GM21390 (cell line): Measurements from ENCODE around the gene QSOX1.

Experiments
- ATAC-seq: cut with Tn5 transposase; IDR thresholded peaks from one replicate; pipeline ENCODE4 v1.9.1; 2021; ENCODE audit not compliant: unreplicated experiment

QSOX1 gene

GRCh38 chr1:180150982-180151381, 3.7 kb upstream of the QSOX1 start:
- no peak for ATAC-seq

- ATAC-seq, result no peak
These were observed 3.2 kb upstream of the QSOX1 start for GRCh38 chr1:180151508-180151907.

GRCh38 chr1:180152588-180152987, 2.1 kb upstream of the QSOX1 start:
- ATAC-seq, result no peak

- no peak for ATAC-seq
These were observed 1.6 kb upstream of the QSOX1 start for GRCh38 chr1:180153032-180153431.

GRCh38 chr1:180154003-180154324, 705 bp upstream of the QSOX1 start:
- ATAC-seq, result no peak

GRCh38 chr1:180155182-180155682, 563 bp downstream of the QSOX1 start:
- ATAC-seq, result no peak

- ATAC-seq, result no peak
These were observed 1.5 kb downstream of the QSOX1 start for GRCh38 chr1:180156201-180156600.

- ATAC-seq, result no peak
These were observed 2.0 kb downstream of the QSOX1 start for GRCh38 chr1:180156631-180157091.

- no peak for ATAC-seq
These were observed 2.4 kb downstream of the QSOX1 start for GRCh38 chr1:180157108-180157507.

GRCh38 chr1:180157576-180158057, 2.9 kb downstream of the QSOX1 start:
- ATAC-seq, result no peak

GRCh38 chr1:180158149-180159147, 3.8 kb downstream of the QSOX1 start:
- ATAC-seq, result no peak

- ATAC-seq, result no peak
These were observed 5.7 kb downstream of the QSOX1 start for GRCh38 chr1:180160357-180160756.

- no peak for ATAC-seq
These were observed 8.4 kb downstream of the QSOX1 start for GRCh38 chr1:180163041-180163440.

- no peak for ATAC-seq
These were observed 10.4 kb downstream of the QSOX1 start for GRCh38 chr1:180165096-180165495.

GRCh38 chr1:180165509-180166435, 11.1 kb downstream of the QSOX1 start:
- no peak for ATAC-seq

GRCh38 chr1:180166436-180166800, 11.7 kb downstream of the QSOX1 start:
- no peak for ATAC-seq

- no peak for ATAC-seq
These were observed 12.5 kb downstream of the QSOX1 start for GRCh38 chr1:180167021-180167701.

GRCh38 chr1:180167721-180168467, 13.2 kb downstream of the QSOX1 start:
- ATAC-seq, result no peak

- no peak for ATAC-seq
These were observed 14.3 kb downstream of the QSOX1 start for GRCh38 chr1:180168786-180169639.
